ENCODE measurements around the gene RRP15.

The RRP15 gene

GRCh38 chr1:218254296-218254946 lies 30.7 kb upstream of the RRP15 start:
- no peak overlapping the region for H3K4me3 ChIP-seq (ENCODE audit: low read depth, low read length)
- ChIA-PET CTCF (no interaction called here), POLR2A (no interaction called here)
- no peak for TF ChIP-seq CTCF (IDR thresholded peaks at IDR 0.05; ENCODE audit: insufficient read depth, low read length, missing control alignments)
- no peak for DNase-seq (ENCODE audit: low read depth, low spot score)

GRCh38 chr1:218255090-218255489 lies 30.0 kb upstream of the RRP15 start:
- TF ChIP-seq CTCF (IDR thresholded peaks at IDR 0.05; ENCODE audit: insufficient read depth, low read length, missing control alignments), result no peak
- DNase-seq (ENCODE audit: low read depth, low spot score), result no peak
- no peak overlapping the region for H3K4me3 ChIP-seq (ENCODE audit: low read depth, low read length)
- CTCF ChIA-PET, result no interaction called here
- POLR2A ChIA-PET, result no interaction called here

GRCh38 chr1:218257371-218257770 lies 27.7 kb upstream of the RRP15 start:
- no peak overlapping the region for H3K4me3 ChIP-seq (ENCODE audit: low read depth, low read length)
- POLR2A ChIA-PET, result no interaction called here
- CTCF ChIA-PET, result no interaction called here
- TF ChIP-seq CTCF (IDR thresholded peaks at IDR 0.05; ENCODE audit: insufficient read depth, low read length, missing control alignments), result no peak
- DNase-seq (ENCODE audit: low read depth, low spot score), result no peak

GRCh38 chr1:218257971-218258370 lies 27.1 kb upstream of the RRP15 start:
- no peak overlapping the region for H3K4me3 ChIP-seq (ENCODE audit: low read depth, low read length)
- ChIA-PET POLR2A (no interaction called here), CTCF (no interaction called here)
- DNase-seq (ENCODE audit: low read depth, low spot score), result no peak
- TF ChIP-seq CTCF (IDR thresholded peaks at IDR 0.05; ENCODE audit: insufficient read depth, low read length, missing control alignments), result no peak

GRCh38 chr1:218259339-218259738 lies 25.8 kb upstream of the RRP15 start:
- TF ChIP-seq CTCF (IDR thresholded peaks at IDR 0.05; ENCODE audit: insufficient read depth, low read length, missing control alignments), result no peak
- ChIA-PET POLR2A (no interaction called here), CTCF (no interaction called here)
- DNase-seq (ENCODE audit: low read depth, low spot score), result no peak
- H3K4me3 ChIP-seq (ENCODE audit: low read depth, low read length), result no peak overlapping the region

- H3K4me3 ChIP-seq (ENCODE audit: low read depth, low read length), result no peak overlapping the region
- no peak for TF ChIP-seq CTCF (IDR thresholded peaks at IDR 0.05; ENCODE audit: insufficient read depth, low read length, missing control alignments)
- ChIA-PET CTCF (no interaction called here), POLR2A (no interaction called here)
- DNase-seq (ENCODE audit: low read depth, low spot score), result no peak
These were observed 25.3 kb upstream of the RRP15 start for GRCh38 chr1:218259800-218260199.
